K562 (cell line): ENCODE results near the gene CYP2A6. TPM values are rescaled to one million over a fixed set of nuclear protein-coding genes. Genes with fewer than 3 reads are reported as not detected.
"Not testable (repeated sequence)": the region's sequence is repeated elsewhere in the genome, so short reads cannot be mapped to it uniquely, and the experiment has no call there.

ENCODE experiments used
- ATAC-seq: fragments of 200-7000 bp; cut with Tn5 transposase; 3 replicates; pipeline ENCODE4 v1.9.1; 2020; ENCODE audit warnings: moderate library complexity
- BruUV-seq: library from RNA; stranded (reverse); fragments of 400-500 nt; replicated peaks from 2 replicates; lab custom pipeline; 2021; lab: Mats Ljungman, UMichigan
- CTCF ChIA-PET: fragments of 300-600 bp; formaldehyde crosslinking; extraction: SDS; loops from one replicate; lab custom pipeline; 2021; ENCODE audit warnings: low intra/inter-chr PET ratio; lab: Yijun Ruan, JAX
- POLR2A ChIA-PET: fragments of 300-600, 350-650 bp; sonication (Branson Sonifier 250); formaldehyde crosslinking; extraction: SDS; loops from one replicate; lab custom pipeline; 2021; ENCODE audit warnings: antibody characterized with exemption, inconsistent platforms; lab: Yijun Ruan, JAX
- DNase-seq, 4 experiments: peaks; one replicate each; pipeline versions ENCODE4 v3.0.0 to v3.0.0-alpha.2; 2011 to 2018; ENCODE audit warnings: low spot score in 3 of 4, mixed read lengths in 3 of 4; ENCODE audit errors: extremely low read depth in 1 of 4
- FAIRE-seq: peaks from 2 replicates; lab custom pipeline; 2011; peaks lifted over from hg19 to GRCh38; lab: Jason Lieb, UNC
- H2AFZ ChIP-seq: 2 replicates; pipeline ENCODE4 v1.6.0; 2011; ENCODE audit warnings: low read depth, low read length, control low read depth, inconsistent platforms
- H3K27ac ChIP-seq: fragments of 200-600 bp; 3 replicates; pipeline ENCODE4 v1.8.0; 2011; ENCODE audit warnings: low read depth, mild to moderate bottlenecking, control low read depth, inconsistent platforms, low read length, moderate library complexity, mixed read lengths; ENCODE audit errors: extremely low read depth
- H3K27me3 ChIP-seq, 2 experiments: fragments of 300-600 bp in 1 of 2; 2 replicates in 1 of 2; 3 replicates in 1 of 2; pipeline versions ENCODE4 v1.6.0 to v1.8.0; 2011; ENCODE audit warnings: inconsistent platforms in 2 of 2, low read length in 2 of 2, mild to moderate bottlenecking in 1 of 2, mixed read lengths in 1 of 2, moderate library complexity in 1 of 2; ENCODE audit not compliant: control insufficient read depth in 2 of 2, insufficient read depth in 2 of 2
- H3K36me3 ChIP-seq: fragments of 300-600 bp; 3 replicates; pipeline ENCODE4 v1.8.0; 2011; ENCODE audit warnings: mild to moderate bottlenecking, low read length, inconsistent platforms; ENCODE audit not compliant: control insufficient read depth, insufficient read depth
- H3K4me1 ChIP-seq, 2 experiments: fragments of 200-600 bp in 1 of 2; replicated peaks in 1 of 2; 2 replicates in 1 of 2; 3 replicates in 1 of 2; pipeline versions ENCODE4 v1.5.1 to v1.8.0; 2011; ENCODE audit warnings: inconsistent platforms in 2 of 2, low read length in 2 of 2, mild to moderate bottlenecking in 1 of 2, mixed read lengths in 1 of 2, moderate library complexity in 1 of 2; ENCODE audit not compliant: control insufficient read depth in 2 of 2, insufficient read depth in 2 of 2
- H3K4me2 ChIP-seq: 2 replicates; pipeline ENCODE4 v1.6.1; 2011; ENCODE audit warnings: low read length, control low read depth, inconsistent platforms, mixed read lengths; ENCODE audit not compliant: insufficient read depth
- H3K4me3 ChIP-seq: fragments of 200-600 bp; sonication (generic), shearing (Covaris generic); 2 replicates; pipeline ENCODE4 v1.5.1; 2016; ENCODE audit warnings: control low read depth, inconsistent platforms
- H3K79me2 ChIP-seq: fragments of 200-600 bp; 3 replicates; pipeline ENCODE4 v1.8.0; 2011; ENCODE audit warnings: low read length, inconsistent platforms; ENCODE audit not compliant: control insufficient read depth, insufficient read depth
- H3K9ac ChIP-seq, 2 experiments: 2 replicates each; pipeline versions ENCODE4 v1.6.0 to v1.6.1; 2011; ENCODE audit warnings: low read depth in 2 of 2, low read length in 2 of 2, control low read depth in 1 of 2, inconsistent platforms in 1 of 2, mild to moderate bottlenecking in 1 of 2, mixed read lengths in 1 of 2; ENCODE audit not compliant: insufficient read depth in 1 of 2
- H3K9me1 ChIP-seq: one replicate; pipeline ENCODE4 v1.6.0; 2011; ENCODE audit warnings: inconsistent platforms, mild to moderate bottlenecking, low read length, moderate library complexity; ENCODE audit not compliant: control insufficient read depth, insufficient read depth
- H3K9me3 ChIP-seq: replicated peaks from 2 replicates; pipeline ENCODE4 v1.5.1; 2011; ENCODE audit warnings: low read depth, low read length, inconsistent platforms; ENCODE audit not compliant: control insufficient read depth, insufficient read depth
- H4K20me1 ChIP-seq: replicated peaks from 2 replicates; pipeline ENCODE4 v1.6.1; 2011; ENCODE audit warnings: low read length, inconsistent platforms, mixed read lengths; ENCODE audit not compliant: control insufficient read depth, insufficient read depth
- GTF3C2 ChIP-seq: IDR thresholded peaks from 3 replicates; pipeline ENCODE4 v1.6.1; 2011; ENCODE audit warnings: borderline replicate concordance, mild to moderate bottlenecking, moderate library complexity; ENCODE audit not compliant: insufficient read length; ENCODE audit errors: extremely low read depth
- RAD21 ChIP-seq, 2 experiments: fragments of 250-450 bp in 1 of 2; fragments of 450-650 bp in 1 of 2; sonication (Bioruptor Pico) in 1 of 2; formaldehyde crosslinking in 1 of 2; IDR thresholded peaks in 1 of 2; conservative IDR thresholded peaks in 1 of 2; 2 replicates each; pipeline versions ENCODE4 v1.4.0 to v1.8.0; 2020 to 2022; ENCODE audit warnings: mild to moderate bottlenecking in 2 of 2, moderate library complexity in 1 of 2
- ZNF274 ChIP-seq: IDR thresholded peaks from 2 replicates; pipeline ENCODE4 v1.6.1; 2011; ENCODE audit warnings: low read depth, mild to moderate bottlenecking, low read length, moderate library complexity, borderline replicate concordance
- WGBS: fragments of 100-300 bp; shearing (Covaris generic); methylation state at CpG from one replicate; pipeline ENCODE4 v1.1.6; 2016; ENCODE audit warnings: low coverage, mixed read lengths; ENCODE audit not compliant: insufficient coverage; ENCODE audit errors: missing lambda C conversion rate; 5-methylcytosine and 5-hydroxymethylcytosine counted together
- in situ Hi-C: fragments of 300-500 bp; cut with MboI; formaldehyde crosslinking; loops from 4 replicates; pipeline ENCODE4 v1.15.0; 2018; ENCODE audit warnings: inconsistent platforms, mixed read lengths
- intact Hi-C: fragments of 100-400 bp; cut with micrococcal nuclease; formaldehyde crosslinking; loops from 2 replicates; pipeline ENCODE4 v1.14.2; 2022
- polyA plus RNA-seq, 8 experiments: library from polyadenylated mRNA; depleted of rRNA in 4 of 8; stranded (reverse) in 5 of 8; unstranded in 3 of 8; fragments of >200 nt; fragmentation: Nextera tagmentation in 2 of 8; fragmentation: Illumina TruSeq in 1 of 8; extraction: Ambion mirVana in 2 of 8; extraction: Trizol in 1 of 8; gene quantifications; 2 replicates each; pipeline versions ENCODE4 v1.2.1 to v1.2.3, GENCODE V29; 2011 to 2014; ENCODE audit warnings: inconsistent platforms in 1 of 8, missing spikeins in 1 of 8
- total RNA-seq, 7 experiments: library from RNA; depleted of rRNA in 6 of 7; stranded (reverse); fragments of >200 nt in 6 of 7; fragmentation: Illumina TruSeq in 2 of 7; extraction: Trizol in 2 of 7; gene quantifications; 2 replicates each; pipeline versions ENCODE4 v1.2.1 to v1.2.3, GENCODE V29; 2011 to 2021; ENCODE audit warnings: low replicate concordance in 1 of 7
- TF ChIP-seq, protein P1 (sequence below), 2 experiments: fragments of 450-650 bp; formaldehyde crosslinking in 1 of 2; IDR thresholded peaks; 2 replicates each; pipeline versions ENCODE4 v1.4.0 to v1.6.1; 2014 to 2020; ENCODE audit warnings: mild to moderate bottlenecking in 2 of 2, borderline replicate concordance in 1 of 2, low read depth in 1 of 2

The CYP2A6 gene
- total and polyA plus RNA-seq, 9 of the 15 experiments (the other 6 are each of a cell fraction or from before 2014, with no cell fraction given), result 0.31 TPM; not detected in 8

DNA sequence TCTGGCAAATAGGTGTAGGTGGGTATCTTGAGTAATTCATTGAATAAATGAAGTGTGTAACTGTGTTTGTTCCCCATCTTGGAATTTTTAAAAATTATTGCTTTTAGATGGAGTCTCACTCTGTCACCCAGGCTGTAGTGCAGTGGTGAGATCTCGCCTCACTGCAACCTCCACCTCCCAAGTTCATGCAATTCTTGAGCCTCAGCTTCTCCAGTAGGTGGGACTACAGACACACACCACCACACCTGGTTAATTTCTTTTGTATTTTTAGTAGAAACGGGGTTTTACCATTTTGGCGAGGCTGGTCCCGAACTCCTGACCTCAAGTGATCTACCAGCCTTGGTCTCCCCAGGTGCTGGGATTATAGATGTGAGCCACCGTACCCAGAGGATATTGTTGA is 7.9 kb upstream of the CYP2A6 start (continued):
- TF ChIP-seq, protein P1, sequence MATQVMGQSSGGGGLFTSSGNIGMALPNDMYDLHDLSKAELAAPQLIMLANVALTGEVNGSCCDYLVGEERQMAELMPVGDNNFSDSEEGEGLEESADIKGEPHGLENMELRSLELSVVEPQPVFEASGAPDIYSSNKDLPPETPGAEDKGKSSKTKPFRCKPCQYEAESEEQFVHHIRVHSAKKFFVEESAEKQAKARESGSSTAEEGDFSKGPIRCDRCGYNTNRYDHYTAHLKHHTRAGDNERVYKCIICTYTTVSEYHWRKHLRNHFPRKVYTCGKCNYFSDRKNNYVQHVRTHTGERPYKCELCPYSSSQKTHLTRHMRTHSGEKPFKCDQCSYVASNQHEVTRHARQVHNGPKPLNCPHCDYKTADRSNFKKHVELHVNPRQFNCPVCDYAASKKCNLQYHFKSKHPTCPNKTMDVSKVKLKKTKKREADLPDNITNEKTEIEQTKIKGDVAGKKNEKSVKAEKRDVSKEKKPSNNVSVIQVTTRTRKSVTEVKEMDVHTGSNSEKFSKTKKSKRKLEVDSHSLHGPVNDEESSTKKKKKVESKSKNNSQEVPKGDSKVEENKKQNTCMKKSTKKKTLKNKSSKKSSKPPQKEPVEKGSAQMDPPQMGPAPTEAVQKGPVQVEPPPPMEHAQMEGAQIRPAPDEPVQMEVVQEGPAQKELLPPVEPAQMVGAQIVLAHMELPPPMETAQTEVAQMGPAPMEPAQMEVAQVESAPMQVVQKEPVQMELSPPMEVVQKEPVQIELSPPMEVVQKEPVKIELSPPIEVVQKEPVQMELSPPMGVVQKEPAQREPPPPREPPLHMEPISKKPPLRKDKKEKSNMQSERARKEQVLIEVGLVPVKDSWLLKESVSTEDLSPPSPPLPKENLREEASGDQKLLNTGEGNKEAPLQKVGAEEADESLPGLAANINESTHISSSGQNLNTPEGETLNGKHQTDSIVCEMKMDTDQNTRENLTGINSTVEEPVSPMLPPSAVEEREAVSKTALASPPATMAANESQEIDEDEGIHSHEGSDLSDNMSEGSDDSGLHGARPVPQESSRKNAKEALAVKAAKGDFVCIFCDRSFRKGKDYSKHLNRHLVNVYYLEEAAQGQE (IDR thresholded peaks at IDR 0.05; ENCODE audit: borderline replicate concordance), result peak; percentile 43; the same call in 1 of the 2 replicates
- TF ChIP-seq, protein P1 (CRISPR knock-in tag; IDR thresholded peaks at IDR 0.05; ENCODE audit: low read depth), result no peak
- no peak for TF ChIP-seq ZNF274
- TF ChIP-seq RAD21 (CRISPR knock-in tag; conservative IDR thresholded peaks at IDR 0.05 in 1 of 2, IDR thresholded peaks at IDR 0.05 in 1 of 2), result peak in 1 of 2 experiments; percentile 51; a peak in 2 of 4 replicates
- no peak for TF ChIP-seq GTF3C2
- TF ChIP-seq, all 486 proteins: peak for 3

- H3K27ac ChIP-seq, POLR2A ChIA-PET, H3K4me1 ChIP-seq, H4K20me1 ChIP-seq, H3K9me3 ChIP-seq, H3K36me3 ChIP-seq, in situ Hi-C loops, H3K4me3 ChIP-seq, H2AFZ ChIP-seq, FAIRE-seq, intact Hi-C loops, CTCF ChIA-PET, DNase-seq, H3K9me1 ChIP-seq, BruUV-seq, H3K79me2 ChIP-seq, H3K9ac ChIP-seq, H3K27me3 ChIP-seq, H3K4me2 ChIP-seq, ATAC-seq: not testable (repeated sequence)
- 0% methylated on average over 2 of the region's 3 CpGs for WGBS
Measured at GRCh38 chr19:40852467-40853152, 2.4 kb upstream of the CYP2A6 start.
